ENCODE measurements around the gene DDX53.

The DDX53 gene

DNA sequence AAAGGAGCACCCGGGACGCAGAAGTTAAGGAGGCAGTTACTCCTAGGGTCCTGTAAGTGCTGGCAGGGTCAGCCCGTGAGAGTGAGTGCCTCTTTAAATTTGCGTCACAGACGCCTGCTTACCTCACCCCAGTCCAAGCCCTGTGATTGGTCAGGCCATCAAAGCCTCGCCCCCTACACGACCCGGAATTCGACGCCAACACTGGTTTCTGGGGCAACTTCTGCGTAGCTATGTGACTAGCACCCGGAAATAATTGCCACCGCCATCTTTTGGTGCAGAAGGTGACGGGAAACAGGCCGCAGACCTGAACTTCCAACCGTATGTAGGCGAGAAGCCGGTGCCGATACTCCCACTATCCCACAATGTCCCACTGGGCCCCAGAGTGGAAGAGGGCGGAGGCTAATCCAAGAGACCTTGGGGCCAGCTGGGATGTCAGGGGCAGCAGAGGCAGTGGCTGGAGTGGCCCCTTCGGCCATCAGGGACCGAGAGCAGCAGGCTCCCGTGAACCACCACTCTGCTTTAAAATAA lies at the start of gene DDX53:
Gene DDX53, plus strand, starts transcription at position 265 of the 528 bp plus-strand sequence. Its CDS starts 98 bp downstream, at position 363.
- Mint-ChIP-seq H3K36me3 (no peaks in the 10 kb centered on the region), H3K4me1 (ENCODE audit: low read depth) (no peaks in the 10 kb centered on the region), H3K9me3 (ENCODE audit: low read depth) (no peaks in the 10 kb centered on the region), H3K4me3 (no peak within 1 kb of the TSS), H3K27me3 (peaks cover 2% of the 10 kb centered on the region), H3K27ac (no peak within 1 kb of the TSS)

DNA sequence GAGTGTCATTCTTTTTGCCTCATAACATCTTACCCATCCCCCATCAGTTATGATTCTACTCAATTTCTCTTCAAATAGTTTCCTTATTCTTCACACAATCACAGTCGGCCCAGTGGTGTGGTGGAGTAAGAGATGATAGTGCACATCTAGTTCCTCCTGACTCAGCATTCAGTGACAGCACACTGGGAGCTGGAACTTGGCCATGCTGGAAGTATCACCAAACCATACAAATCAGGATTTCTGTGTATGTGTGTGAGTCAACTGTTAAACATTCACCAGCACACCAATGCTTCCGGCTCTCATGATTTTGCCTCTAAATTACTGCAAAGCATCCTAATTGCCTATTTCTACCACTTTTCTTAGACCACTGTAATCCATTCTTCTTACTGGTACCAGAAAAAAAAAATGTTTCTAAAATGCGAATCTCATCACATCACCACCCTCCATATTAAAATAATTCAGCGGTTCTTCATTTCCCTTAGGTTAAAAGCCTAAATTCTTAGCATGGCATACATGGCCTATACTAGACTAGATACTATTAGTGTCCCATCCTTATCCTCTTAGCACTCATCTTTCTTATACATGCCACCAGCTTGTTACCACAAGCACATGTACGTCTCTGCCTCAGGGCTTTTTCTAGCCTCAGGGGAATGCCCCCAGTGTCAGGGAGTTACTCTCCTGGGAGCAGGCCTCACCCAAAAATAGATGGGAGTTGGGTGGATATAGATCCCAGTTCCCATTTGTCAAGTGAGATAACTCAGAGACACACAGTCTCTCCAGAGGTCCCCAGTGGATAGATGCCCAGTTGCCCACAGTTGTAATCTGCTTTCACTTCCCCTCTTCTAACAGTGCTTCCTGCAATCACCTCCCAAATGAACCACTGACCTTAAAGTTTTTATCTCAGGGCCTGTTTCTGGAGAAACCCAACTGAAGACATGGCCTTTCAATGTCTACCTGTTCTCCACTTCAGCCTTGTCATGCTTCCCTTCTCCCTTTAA lies 49.2 kb upstream of the DDX53 start:
- Mint-ChIP-seq H3K4me1 (ENCODE audit: low read depth) (no peaks in the 10 kb centered on the region), H3K27ac (no peak overlapping the region), H3K4me3 (no peak overlapping the region), H3K27me3 (no peaks in the 10 kb centered on the region), H3K9me3 (ENCODE audit: low read depth) (no peaks in the 10 kb centered on the region), H3K36me3 (no peaks in the 10 kb centered on the region)

DNA sequence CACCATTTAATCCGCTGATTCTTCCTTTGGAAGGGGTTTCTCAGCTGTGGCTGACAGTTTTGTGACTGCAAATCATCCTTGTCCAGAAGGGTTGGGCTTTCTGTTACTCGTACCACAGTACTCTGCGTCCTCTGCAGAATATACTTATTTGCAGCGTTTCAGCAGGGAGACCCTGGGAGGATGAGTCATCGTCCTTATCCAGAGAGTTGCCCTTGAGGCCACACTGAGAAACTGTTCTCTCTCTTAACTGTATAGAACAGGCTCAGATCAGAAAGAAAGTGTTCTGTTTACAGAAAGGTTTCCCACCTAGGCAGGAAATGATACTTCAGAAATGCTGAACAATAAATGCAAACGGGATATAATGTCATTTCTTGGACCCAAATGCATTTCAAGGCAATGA lies 47.8 kb upstream of the DDX53 start:
- H3K36me3 Mint-ChIP-seq = no peaks in the 10 kb centered on the region
- H3K4me3 Mint-ChIP-seq = no peak overlapping the region
- no peaks in the 10 kb centered on the region for H3K9me3 Mint-ChIP-seq (ENCODE audit: low read depth)
- H3K4me1 Mint-ChIP-seq (ENCODE audit: low read depth) = no peaks in the 10 kb centered on the region
- no peaks in the 10 kb centered on the region for H3K27me3 Mint-ChIP-seq
- H3K27ac Mint-ChIP-seq = no peak overlapping the region

DNA sequence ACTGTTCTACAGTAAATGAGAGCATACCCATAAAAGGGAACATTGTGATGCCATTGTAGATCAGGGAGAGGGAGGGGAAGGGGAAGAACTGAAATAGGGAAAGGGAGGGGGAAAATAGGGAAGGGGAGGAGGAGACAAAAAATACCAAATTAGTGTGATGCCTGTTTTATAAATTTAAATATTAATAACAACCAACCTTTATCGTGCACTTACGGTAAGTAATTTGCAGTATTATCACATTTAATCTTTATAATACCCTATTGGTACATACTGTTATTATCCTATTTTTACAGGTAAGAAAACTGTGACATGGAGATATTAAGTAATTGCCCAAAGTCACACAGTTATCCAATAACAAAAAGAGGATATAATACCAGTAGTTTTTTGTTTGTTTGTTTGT lies 41.5 kb upstream of the DDX53 start:
- Mint-ChIP-seq H3K27me3 (peaks cover 1% of the 10 kb centered on the region), H3K4me1 (ENCODE audit: low read depth) (no peaks in the 10 kb centered on the region), H3K27ac (no peak overlapping the region), H3K9me3 (ENCODE audit: low read depth) (no peaks in the 10 kb centered on the region), H3K36me3 (no peaks in the 10 kb centered on the region), H3K4me3 (no peak overlapping the region)

DNA sequence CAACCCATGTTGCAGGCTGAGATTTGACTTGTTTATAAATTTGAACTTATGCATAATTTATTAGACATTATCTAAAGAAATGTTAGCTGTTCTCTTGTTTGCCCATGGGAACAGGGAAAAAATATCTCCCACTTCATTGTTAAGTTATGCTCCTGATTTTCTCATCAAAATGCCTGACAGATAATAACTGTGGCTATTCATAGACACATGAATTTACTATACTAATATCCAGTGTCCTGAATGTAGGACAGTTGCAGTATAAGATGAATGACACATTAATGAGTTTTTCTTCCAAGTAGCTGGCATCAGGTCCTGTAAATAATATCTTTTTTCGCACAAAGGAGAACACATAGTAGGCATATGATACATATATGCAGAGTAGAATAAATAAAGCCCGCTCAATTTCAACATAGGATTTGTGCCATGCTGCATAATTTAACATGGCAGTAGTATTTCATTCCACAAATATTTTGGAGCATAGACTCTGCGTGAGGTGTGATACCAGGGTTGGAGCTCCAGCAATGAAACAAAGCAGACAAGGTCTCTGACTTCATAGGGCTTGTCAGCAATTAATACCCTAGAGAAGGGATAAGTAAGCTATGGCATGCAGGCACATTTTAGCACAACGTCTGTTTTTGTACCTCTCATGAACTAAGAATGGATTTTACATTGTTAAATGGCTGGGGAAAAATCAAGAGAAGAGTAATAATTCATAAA lies 40.4 kb upstream of the DDX53 start:
- Mint-ChIP-seq H3K4me3 (no peak overlapping the region), H3K36me3 (no peaks in the 10 kb centered on the region), H3K27ac (no peak overlapping the region), H3K4me1 (ENCODE audit: low read depth) (no peaks in the 10 kb centered on the region), H3K27me3 (peaks cover 1% of the 10 kb centered on the region), H3K9me3 (ENCODE audit: low read depth) (no peaks in the 10 kb centered on the region)

DNA sequence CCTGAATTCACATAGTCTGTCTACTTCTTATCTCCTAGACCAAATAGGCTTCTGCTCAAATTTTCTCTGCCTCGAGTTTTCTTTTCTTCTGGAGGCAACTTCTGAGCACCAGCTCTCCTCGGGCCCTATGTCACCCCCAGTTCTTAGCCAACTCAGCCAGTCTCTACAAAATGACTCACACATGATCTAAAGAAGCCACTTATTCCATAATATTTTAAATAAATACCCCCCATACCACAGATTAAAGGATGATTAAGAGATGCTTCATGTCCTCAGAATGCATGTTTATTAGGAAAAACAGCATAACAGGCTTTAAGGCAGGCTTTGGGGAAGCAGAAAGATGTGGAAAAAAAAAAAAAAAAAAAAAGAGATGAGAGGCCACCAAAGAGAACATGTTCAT lies 36.6 kb upstream of the DDX53 start:
- H3K4me1 Mint-ChIP-seq (ENCODE audit: low read depth) = no peaks in the 10 kb centered on the region
- H3K27ac Mint-ChIP-seq = no peak overlapping the region
- H3K36me3 Mint-ChIP-seq = no peaks in the 10 kb centered on the region
- no peaks in the 10 kb centered on the region for H3K9me3 Mint-ChIP-seq (ENCODE audit: low read depth)
- peaks cover 1% of the 10 kb centered on the region for H3K27me3 Mint-ChIP-seq
- H3K4me3 Mint-ChIP-seq = no peak overlapping the region

DNA sequence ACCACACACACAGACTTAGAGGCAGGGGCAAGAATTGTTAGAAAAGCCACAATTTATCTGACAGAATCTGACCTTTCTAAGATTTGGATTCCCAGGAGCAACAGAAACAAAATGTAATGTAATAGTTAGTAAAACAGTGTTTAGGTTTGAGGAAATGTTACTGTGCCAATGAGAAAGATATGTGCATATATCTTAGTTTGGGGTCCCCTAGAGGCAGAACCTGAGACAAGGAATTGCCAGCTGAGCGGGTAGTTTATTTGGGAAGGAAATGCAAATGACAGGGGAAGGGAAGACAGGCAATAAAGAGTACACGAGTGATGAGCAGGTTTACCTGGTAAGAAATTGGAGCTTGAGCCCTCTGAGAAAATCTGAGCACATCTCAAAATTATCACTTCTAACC lies 31.3 kb upstream of the DDX53 start:
- H3K36me3 Mint-ChIP-seq = no peaks in the 10 kb centered on the region
- peaks cover 3% of the 10 kb centered on the region for H3K9me3 Mint-ChIP-seq (ENCODE audit: low read depth)
- no peak overlapping the region for H3K27ac Mint-ChIP-seq
- no peak overlapping the region for H3K4me3 Mint-ChIP-seq
- H3K4me1 Mint-ChIP-seq (ENCODE audit: low read depth) = no peaks in the 10 kb centered on the region
- no peaks in the 10 kb centered on the region for H3K27me3 Mint-ChIP-seq

DNA sequence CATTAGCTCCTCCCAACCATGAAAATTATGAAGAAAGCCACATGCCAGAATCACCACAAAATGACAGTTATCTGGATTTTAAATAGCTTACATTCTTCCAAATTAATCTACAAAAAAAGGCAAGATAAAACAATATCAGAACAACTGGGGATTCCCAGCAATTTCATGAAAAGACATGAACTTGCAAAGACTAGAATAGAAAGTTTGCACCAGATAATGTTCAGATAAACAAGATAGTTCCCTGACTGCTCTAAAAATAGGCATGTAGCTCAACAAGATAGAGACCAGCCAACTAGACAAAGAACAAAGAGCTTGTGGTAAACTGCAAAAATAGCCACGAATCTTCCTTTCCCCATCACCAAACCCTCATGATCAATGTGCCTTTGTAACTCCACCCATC lies 30.3 kb upstream of the DDX53 start:
- H3K36me3 Mint-ChIP-seq = no peaks in the 10 kb centered on the region
- H3K4me1 Mint-ChIP-seq (ENCODE audit: low read depth) = no peaks in the 10 kb centered on the region
- H3K27ac Mint-ChIP-seq = no peak overlapping the region
- H3K27me3 Mint-ChIP-seq = no peaks in the 10 kb centered on the region
- H3K9me3 Mint-ChIP-seq (ENCODE audit: low read depth) = peaks cover 3% of the 10 kb centered on the region
- no peak overlapping the region for H3K4me3 Mint-ChIP-seq

DNA sequence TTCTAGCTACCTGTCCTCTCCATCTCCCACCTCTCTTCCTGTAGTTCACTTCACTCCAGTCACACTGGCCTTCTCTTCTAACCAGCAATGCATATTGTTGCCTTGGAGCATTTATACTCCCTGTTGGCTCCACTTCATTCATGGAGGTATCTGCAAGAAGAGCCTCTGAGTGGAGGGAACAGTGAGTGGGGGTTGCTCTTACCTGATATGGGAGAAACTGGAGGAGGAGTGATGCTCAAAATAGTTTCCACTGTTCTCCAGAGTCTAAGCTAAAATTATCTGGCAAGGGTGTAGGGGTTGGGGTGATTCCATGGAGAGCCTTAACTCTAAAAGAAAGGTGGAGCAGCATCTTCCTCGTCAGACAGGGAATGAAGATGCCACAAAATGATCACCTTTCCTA lies 28.9 kb upstream of the DDX53 start:
- no peaks in the 10 kb centered on the region for H3K36me3 Mint-ChIP-seq
- H3K9me3 Mint-ChIP-seq (ENCODE audit: low read depth) = peaks cover 3% of the 10 kb centered on the region
- no peaks in the 10 kb centered on the region for H3K4me1 Mint-ChIP-seq (ENCODE audit: low read depth)
- no peaks in the 10 kb centered on the region for H3K27me3 Mint-ChIP-seq
- no peak overlapping the region for H3K4me3 Mint-ChIP-seq
- no peak overlapping the region for H3K27ac Mint-ChIP-seq

DNA sequence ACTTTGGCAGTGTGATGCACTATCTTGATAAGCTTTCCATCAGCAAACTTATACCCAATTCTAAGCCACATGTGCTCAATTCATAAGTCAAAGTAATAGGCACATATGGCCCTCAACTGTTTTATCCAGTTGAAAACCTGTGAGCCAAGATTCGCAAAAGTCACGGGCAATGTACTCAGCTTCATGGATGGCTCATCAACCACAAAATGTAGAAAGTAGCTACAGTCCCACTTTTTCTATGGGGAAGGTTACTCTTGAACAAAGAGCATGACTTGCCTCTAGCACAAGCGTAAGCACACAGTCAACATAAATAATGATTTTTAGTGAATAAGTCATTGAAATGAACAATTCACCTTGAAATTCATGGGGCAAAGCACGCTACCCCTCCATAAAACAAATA lies 25.1 kb upstream of the DDX53 start:
- Mint-ChIP-seq H3K27me3 (no peaks in the 10 kb centered on the region), H3K9me3 (ENCODE audit: low read depth) (peaks cover 3% of the 10 kb centered on the region), H3K4me1 (ENCODE audit: low read depth) (no peaks in the 10 kb centered on the region), H3K27ac (no peak overlapping the region), H3K4me3 (no peak overlapping the region), H3K36me3 (no peaks in the 10 kb centered on the region)

DNA sequence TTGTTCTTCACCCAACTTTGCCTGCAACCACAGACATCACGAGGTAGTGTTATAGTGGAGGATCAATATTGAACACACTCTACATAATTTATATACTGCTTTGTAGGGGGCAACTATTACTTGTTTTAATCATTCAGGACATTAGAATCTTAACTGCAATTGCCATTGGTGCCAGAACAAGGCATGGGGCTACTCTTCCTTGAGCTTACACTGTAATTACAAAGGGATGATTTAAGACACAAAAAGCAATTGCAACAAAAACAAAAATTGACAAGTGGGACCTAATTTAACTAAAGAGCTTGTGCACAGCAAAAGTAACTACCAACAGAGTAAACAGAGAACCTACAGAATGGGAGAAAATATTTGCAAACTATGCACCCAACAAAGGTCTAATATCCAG lies 24.0 kb upstream of the DDX53 start:
- no peaks in the 10 kb centered on the region for H3K36me3 Mint-ChIP-seq
- H3K4me1 Mint-ChIP-seq (ENCODE audit: low read depth) = no peaks in the 10 kb centered on the region
- H3K27ac Mint-ChIP-seq = no peak overlapping the region
- no peaks in the 10 kb centered on the region for H3K27me3 Mint-ChIP-seq
- H3K9me3 Mint-ChIP-seq (ENCODE audit: low read depth) = peaks cover 3% of the 10 kb centered on the region
- H3K4me3 Mint-ChIP-seq = no peak overlapping the region

DNA sequence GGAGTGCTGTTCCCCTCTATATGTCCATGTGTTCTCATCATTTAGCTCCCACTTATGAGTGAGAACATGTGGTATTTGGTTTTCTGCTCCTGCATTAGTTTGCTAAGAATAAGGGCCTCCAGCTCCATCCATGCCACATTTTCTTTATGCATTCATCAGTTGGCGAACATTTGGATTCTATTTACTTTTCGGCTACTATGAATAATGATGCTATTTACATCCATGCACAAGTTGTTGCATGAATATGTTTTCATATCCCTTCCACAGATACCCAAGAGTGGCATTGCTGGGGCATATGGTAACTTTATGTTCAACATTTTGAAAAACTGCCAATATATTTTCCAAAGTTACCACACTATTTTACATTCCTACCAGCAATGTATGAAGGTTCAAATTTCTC lies 13.8 kb upstream of the DDX53 start:
- Mint-ChIP-seq H3K9me3 (ENCODE audit: low read depth) (no peaks in the 10 kb centered on the region), H3K4me3 (no peak overlapping the region)

DNA sequence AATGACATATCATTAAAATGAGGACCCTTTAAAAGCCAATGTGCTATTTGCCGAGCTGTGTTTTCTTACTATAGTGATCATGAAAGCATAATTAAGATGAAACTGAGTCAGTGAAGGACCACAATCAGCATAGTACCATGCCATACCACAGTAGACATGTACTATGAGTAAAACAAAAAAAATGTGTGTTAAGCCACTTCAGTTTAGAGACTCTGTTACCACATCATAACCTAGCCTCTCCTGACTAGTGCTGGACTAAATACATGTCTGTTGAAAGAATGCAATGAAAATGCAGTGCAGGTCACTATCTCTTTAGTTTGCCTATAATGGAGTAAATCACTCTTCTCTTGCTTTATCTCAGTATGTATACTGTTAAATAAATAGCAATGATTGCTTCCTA lies 12.3 kb upstream of the DDX53 start:
- Mint-ChIP-seq H3K36me3 (no peaks in the 10 kb centered on the region), H3K27me3 (peaks cover under 1% of the 10 kb centered on the region), H3K4me3 (no peak overlapping the region), H3K9me3 (ENCODE audit: low read depth) (no peaks in the 10 kb centered on the region), H3K27ac (no peak overlapping the region), H3K4me1 (ENCODE audit: low read depth) (no peaks in the 10 kb centered on the region)

More for the DNA sequence above, 13.8 kb upstream of the DDX53 start:
- no peak overlapping the region for H3K27ac Mint-ChIP-seq
- H3K27me3 Mint-ChIP-seq = no peaks in the 10 kb centered on the region
- no peaks in the 10 kb centered on the region for H3K4me1 Mint-ChIP-seq (ENCODE audit: low read depth)
- no peaks in the 10 kb centered on the region for H3K36me3 Mint-ChIP-seq

DNA sequence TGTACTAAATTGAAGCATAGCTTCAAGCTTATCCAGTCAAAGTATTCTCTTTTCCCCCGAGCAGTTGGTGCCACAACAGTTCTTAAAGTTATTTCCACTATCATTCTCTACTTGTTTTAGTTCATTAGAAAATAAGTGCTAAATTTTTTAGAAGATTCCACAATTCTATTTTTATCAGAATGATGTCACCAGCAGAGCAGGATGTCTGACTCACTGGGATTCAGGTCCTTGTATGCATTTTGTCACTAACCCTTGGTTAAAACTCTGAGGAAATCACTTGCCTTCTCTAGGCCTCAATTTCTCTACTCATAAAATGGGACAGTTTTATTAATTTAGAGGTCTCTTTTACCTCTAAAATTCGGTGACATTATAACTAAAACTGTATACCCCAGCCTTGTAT lies 3.4 kb downstream of the DDX53 start:
- Mint-ChIP-seq H3K27ac (no peak overlapping the region), H3K4me1 (ENCODE audit: low read depth) (no peaks in the 10 kb centered on the region), H3K4me3 (no peak overlapping the region), H3K36me3 (no peaks in the 10 kb centered on the region), H3K27me3 (no peaks in the 10 kb centered on the region), H3K9me3 (ENCODE audit: low read depth) (no peaks in the 10 kb centered on the region)

DNA sequence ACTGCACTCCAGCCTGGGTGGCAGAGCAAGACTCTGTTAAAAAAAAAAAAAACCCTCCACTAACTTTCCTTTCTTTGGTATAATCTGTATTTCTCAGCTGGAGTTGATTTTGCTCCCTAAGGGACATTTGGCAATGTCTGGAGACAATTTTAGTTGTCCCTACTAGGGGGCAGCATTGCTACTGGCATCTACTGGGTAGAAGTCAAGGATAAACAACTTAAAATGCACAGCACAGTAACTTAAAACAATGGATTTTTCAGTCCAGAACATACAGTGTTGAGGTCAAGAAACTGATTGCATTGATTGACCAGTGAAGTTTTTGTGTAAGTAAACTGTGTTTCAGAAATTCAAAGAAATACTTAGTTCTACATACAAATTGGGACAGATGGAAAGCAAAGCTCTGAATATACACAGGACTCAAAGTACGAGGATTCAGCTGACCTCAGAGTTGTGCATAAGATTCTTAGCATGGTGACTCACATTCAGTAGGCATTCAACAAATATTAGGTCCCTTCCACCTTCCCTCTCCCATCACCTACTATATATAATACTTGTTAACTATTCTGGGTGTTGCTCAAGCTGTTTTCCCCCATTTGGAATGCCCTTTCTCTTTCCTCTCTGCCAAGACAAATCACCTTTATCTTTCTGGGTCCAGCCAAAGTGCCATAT lies 8.8 kb downstream of the DDX53 start:
- H3K9me3 Mint-ChIP-seq (ENCODE audit: low read depth) = no peaks in the 10 kb centered on the region
- H3K4me1 Mint-ChIP-seq (ENCODE audit: low read depth) = peaks cover 15% of the 10 kb centered on the region
- no peaks in the 10 kb centered on the region for H3K36me3 Mint-ChIP-seq
- H3K27me3 Mint-ChIP-seq = no peaks in the 10 kb centered on the region
- no peak overlapping the region for H3K4me3 Mint-ChIP-seq
- no peak overlapping the region for H3K27ac Mint-ChIP-seq

All from activated naive CD8-positive, alpha-beta T cell (primary cell).